NB4 (cell line): ENCODE results near the gene GLS2.

Source experiments
- DNase-seq: peaks from one replicate; pipeline ENCODE4 v3.0.0; 2010; ENCODE audit warnings: low read depth
- H3K4me3 ChIP-seq: one replicate; pipeline ENCODE4 v1.5.1; 2011; ENCODE audit warnings: mild to moderate bottlenecking, low read depth, low read length, moderate library complexity
- CTCF ChIP-seq: IDR thresholded peaks from one replicate; pipeline ENCODE4 v1.5.1; 2012; ENCODE audit warnings: low read depth, low read length
- MAX ChIP-seq: IDR thresholded peaks from 2 replicates; pipeline ENCODE4 v1.6.1; 2011; ENCODE audit warnings: low read depth, low read length
- MYC ChIP-seq: IDR thresholded peaks from 2 replicates; pipeline ENCODE4 v1.6.1; 2011; ENCODE audit warnings: low read depth, low read length
- POLR2A ChIP-seq: IDR thresholded peaks from 2 replicates; pipeline ENCODE4 v1.6.1; 2011; ENCODE audit warnings: mild to moderate bottlenecking; ENCODE audit not compliant: insufficient read length; ENCODE audit errors: extremely low read depth

The GLS2 gene

GRCh38 chr12:56476972-56477432 is 11.0 kb downstream of the GLS2 start:
- TF ChIP-seq POLR2A (no peak), CTCF (no peak), MYC (no peak), MAX (no peak)
- no peak for DNase-seq
- H3K4me3 ChIP-seq: no peak overlapping the region

GRCh38 chr12:56476143-56476542 is 11.8 kb downstream of the GLS2 start:
- TF ChIP-seq MAX: no peak
- no peak for TF ChIP-seq CTCF
- no peak overlapping the region for H3K4me3 ChIP-seq
- no peak for DNase-seq

GRCh38 chr12:56474389-56474788 is 13.6 kb downstream of the GLS2 start:
- no peak for DNase-seq
- H3K4me3 ChIP-seq: no peak overlapping the region
- no peak for TF ChIP-seq POLR2A
- TF ChIP-seq MYC: no peak
- no peak for TF ChIP-seq MAX
- no peak for TF ChIP-seq CTCF

- TF ChIP-seq MYC: no peak
- TF ChIP-seq CTCF: no peak
- TF ChIP-seq POLR2A: no peak
- no peak for TF ChIP-seq MAX
- peak; percentile 60 for DNase-seq
- H3K4me3 ChIP-seq: peak overlapping the region; percentile 91
Measured at GRCh38 chr12:56469007-56469930, 18.7 kb downstream of the GLS2 start.

GRCh38 chr12:56468216-56469006 is 19.6 kb downstream of the GLS2 start, which contains the start of gene SPRYD4:
TSS of gene SPRYD4 (plus strand) at chr12:56468578. CDS start at chr12:56468592, 14 bp downstream.
- DNase-seq: peak; percentile 97
- peak within 1 kb of the TSS; percentile 91 for H3K4me3 ChIP-seq
- TF ChIP-seq POLR2A: peak; percentile 86
- peak; percentile 100 for TF ChIP-seq MAX
- TF ChIP-seq CTCF: peak; percentile 29
- TF ChIP-seq MYC: peak; percentile 100
